ENCODE results near the gene ERICH6. TPM values are rescaled to one million over a fixed set of nuclear protein-coding genes. Genes with fewer than 3 reads are reported as not detected.

The ERICH6 gene
- total RNA-seq, 1 experiment from 2014 or later, result not detected

DNA sequence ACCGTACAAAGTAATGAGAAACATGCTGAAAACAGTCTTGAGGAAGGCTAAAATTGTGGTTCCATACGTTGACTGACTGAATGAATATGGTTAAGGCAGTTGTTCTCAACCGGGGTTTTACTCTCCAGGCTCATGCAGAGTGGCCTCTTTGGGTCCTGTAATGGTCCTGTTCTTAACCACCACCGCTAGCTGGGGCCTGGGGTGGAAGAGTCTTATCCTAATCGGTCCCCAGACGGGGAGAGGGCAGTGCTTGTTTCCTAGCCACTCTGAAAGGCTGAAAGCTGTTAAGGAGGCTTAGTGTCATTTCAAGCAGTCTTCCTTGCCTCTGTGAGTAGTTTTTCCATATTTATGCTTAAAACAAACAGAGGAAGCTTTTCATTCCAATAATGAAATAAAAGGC lies 68.6 kb downstream of the ERICH6 start:
- CTCF ChIA-PET, result no interaction called here
- Mint-ChIP-seq H3K36me3 (ENCODE audit: insufficient read depth, unreplicated experiment) (peaks cover 22% of the 10 kb centered on the region), H3K27me3 (ENCODE audit: insufficient read depth, unreplicated experiment) (no peaks in the 10 kb centered on the region), H3K4me1 (ENCODE audit: insufficient read depth, unreplicated experiment) (no peaks in the 10 kb centered on the region), H3K4me3 (ENCODE audit: unreplicated experiment) (no peak overlapping the region), H3K9me3 (ENCODE audit: unreplicated experiment) (no peaks in the 10 kb centered on the region), H3K27ac (ENCODE audit: low read depth, unreplicated experiment) (no peak overlapping the region)
- DNase-seq (ENCODE audit: unreplicated experiment), result no peak
- TF ChIP-seq, protein P1, sequence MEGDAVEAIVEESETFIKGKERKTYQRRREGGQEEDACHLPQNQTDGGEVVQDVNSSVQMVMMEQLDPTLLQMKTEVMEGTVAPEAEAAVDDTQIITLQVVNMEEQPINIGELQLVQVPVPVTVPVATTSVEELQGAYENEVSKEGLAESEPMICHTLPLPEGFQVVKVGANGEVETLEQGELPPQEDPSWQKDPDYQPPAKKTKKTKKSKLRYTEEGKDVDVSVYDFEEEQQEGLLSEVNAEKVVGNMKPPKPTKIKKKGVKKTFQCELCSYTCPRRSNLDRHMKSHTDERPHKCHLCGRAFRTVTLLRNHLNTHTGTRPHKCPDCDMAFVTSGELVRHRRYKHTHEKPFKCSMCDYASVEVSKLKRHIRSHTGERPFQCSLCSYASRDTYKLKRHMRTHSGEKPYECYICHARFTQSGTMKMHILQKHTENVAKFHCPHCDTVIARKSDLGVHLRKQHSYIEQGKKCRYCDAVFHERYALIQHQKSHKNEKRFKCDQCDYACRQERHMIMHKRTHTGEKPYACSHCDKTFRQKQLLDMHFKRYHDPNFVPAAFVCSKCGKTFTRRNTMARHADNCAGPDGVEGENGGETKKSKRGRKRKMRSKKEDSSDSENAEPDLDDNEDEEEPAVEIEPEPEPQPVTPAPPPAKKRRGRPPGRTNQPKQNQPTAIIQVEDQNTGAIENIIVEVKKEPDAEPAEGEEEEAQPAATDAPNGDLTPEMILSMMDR (IDR thresholded peaks at IDR 0.05; ENCODE audit: unreplicated experiment), result no peak
- POLR2A ChIA-PET, result interaction anchor here (0.7 to 1.9 kb wide), 3 partner anchors 32 to 280 kb away, joined by 3 to 5 read pairs (median 4); partner anchors contain the start of gene SELENOT
- intact Hi-C loops (cut with micrococcal nuclease), result no loop called here
- no TSS peak for BruUV-seq (replicated peaks)

DNA sequence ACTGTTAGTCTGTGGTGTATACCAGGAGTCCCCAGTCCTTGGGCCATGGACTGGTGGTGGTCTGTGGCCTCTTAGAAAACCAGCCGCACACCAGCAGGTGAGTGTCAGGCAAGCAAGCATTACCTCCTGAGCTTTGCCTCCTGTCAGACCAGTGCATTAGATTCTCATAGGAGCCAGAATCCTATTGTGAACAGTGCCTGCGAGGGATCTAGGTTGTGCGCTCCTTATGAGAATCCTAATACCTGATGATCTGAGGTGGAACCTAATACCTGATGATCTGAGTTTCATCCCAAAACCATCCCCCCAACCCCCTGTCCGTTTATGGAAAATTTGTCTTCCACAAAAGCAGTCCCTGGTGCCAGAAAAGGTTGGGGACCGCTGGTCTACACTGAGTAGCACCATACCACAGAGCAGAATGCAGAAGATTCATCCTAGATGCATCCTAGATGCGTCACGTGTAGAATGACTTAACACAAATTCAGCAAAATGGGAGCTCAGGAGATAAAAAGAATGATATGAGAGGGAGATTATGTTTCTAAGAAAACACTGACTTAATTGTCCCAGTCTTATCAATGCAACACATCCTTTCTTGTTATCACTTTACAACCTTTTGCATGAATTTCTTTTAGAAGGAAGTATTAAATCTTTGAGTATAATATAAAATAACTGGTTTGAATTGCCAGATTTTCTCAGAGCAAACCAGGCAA lies 72.1 kb downstream of the ERICH6 start:
- BruUV-seq (replicated peaks), result no TSS peak
- peaks cover 44% of the 10 kb centered on the region for H3K36me3 Mint-ChIP-seq (ENCODE audit: insufficient read depth, unreplicated experiment)
- no peak for DNase-seq (ENCODE audit: unreplicated experiment)
- H3K4me3 Mint-ChIP-seq (ENCODE audit: unreplicated experiment), result no peak overlapping the region
- TF ChIP-seq, protein P1 (IDR thresholded peaks at IDR 0.05; ENCODE audit: unreplicated experiment), result no peak
- intact Hi-C loops (cut with micrococcal nuclease), result no loop called here
- no peaks in the 10 kb centered on the region for H3K4me1 Mint-ChIP-seq (ENCODE audit: insufficient read depth, unreplicated experiment)
- POLR2A ChIA-PET, result no interaction called here
- no peaks in the 10 kb centered on the region for H3K27me3 Mint-ChIP-seq (ENCODE audit: insufficient read depth, unreplicated experiment)
- CTCF ChIA-PET, result interaction anchor here (0.7 kb wide), 2 partner anchors 327 to 1878 kb away, joined by 4 read pairs; no protein-coding TSS in a partner anchor
- no peaks in the 10 kb centered on the region for H3K9me3 Mint-ChIP-seq (ENCODE audit: unreplicated experiment)
- H3K27ac Mint-ChIP-seq (ENCODE audit: low read depth, unreplicated experiment), result no peak overlapping the region

DNA sequence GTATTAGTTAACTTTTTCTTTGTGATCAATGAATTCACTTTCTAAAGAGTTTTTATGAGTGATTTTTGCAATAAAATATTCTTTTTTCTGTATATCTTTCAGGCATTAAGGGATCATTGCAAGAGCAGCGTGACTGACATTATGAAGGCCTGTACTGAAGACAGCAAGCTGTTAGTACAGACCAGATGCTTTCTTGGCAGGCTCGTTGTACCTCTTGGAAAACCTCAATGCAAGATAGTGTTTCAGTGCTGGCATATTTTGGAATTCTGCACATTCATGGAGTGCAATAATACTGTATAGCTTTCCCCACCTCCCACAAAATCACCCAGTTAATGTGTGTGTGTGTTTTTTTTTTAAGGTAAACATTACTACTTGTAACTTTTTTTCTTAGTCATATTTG lies 76.2 kb downstream of the ERICH6 start:
- ChIA-PET CTCF (interaction anchor here (0.7 kb wide), 1 partner anchor 1992 kb away, joined by 3 read pairs; no protein-coding TSS in a partner anchor), POLR2A (no interaction called here)
- Mint-ChIP-seq H3K4me1 (ENCODE audit: insufficient read depth, unreplicated experiment) (peaks cover 7% of the 10 kb centered on the region), H3K9me3 (ENCODE audit: unreplicated experiment) (no peaks in the 10 kb centered on the region), H3K27me3 (ENCODE audit: insufficient read depth, unreplicated experiment) (no peaks in the 10 kb centered on the region), H3K36me3 (ENCODE audit: insufficient read depth, unreplicated experiment) (peaks cover 45% of the 10 kb centered on the region), H3K4me3 (ENCODE audit: unreplicated experiment) (no peak overlapping the region), H3K27ac (ENCODE audit: low read depth, unreplicated experiment) (no peak overlapping the region)
- no peak for DNase-seq (ENCODE audit: unreplicated experiment)
- TF ChIP-seq, protein P1 (IDR thresholded peaks at IDR 0.05; ENCODE audit: unreplicated experiment), result no peak
- BruUV-seq (replicated peaks), result no TSS peak
- intact Hi-C loops (cut with micrococcal nuclease), result no loop called here

- peaks cover 45% of the 10 kb centered on the region for H3K36me3 Mint-ChIP-seq (ENCODE audit: insufficient read depth, unreplicated experiment)
- H3K4me3 Mint-ChIP-seq (ENCODE audit: unreplicated experiment), result no peak overlapping the region
- no TSS peak for BruUV-seq (replicated peaks)
- ChIA-PET CTCF (interaction anchor here (0.6 to 0.7 kb wide), 2 partner anchors 9 to 602 kb away, joined by 3 to 4 read pairs; no protein-coding TSS in a partner anchor), POLR2A (interaction anchor here (1.0 kb wide), 1 partner anchor 9 kb away, joined by 4 read pairs; no protein-coding TSS in a partner anchor)
- no peak for DNase-seq (ENCODE audit: unreplicated experiment)
- TF ChIP-seq, protein P1 (IDR thresholded peaks at IDR 0.05; ENCODE audit: unreplicated experiment), result no peak
- H3K27ac Mint-ChIP-seq (ENCODE audit: low read depth, unreplicated experiment), result no peak overlapping the region
- H3K9me3 Mint-ChIP-seq (ENCODE audit: unreplicated experiment), result no peaks in the 10 kb centered on the region
- intact Hi-C loops (cut with micrococcal nuclease), result no loop called here
- peaks cover 7% of the 10 kb centered on the region for H3K4me1 Mint-ChIP-seq (ENCODE audit: insufficient read depth, unreplicated experiment)
- H3K27me3 Mint-ChIP-seq (ENCODE audit: insufficient read depth, unreplicated experiment), result no peaks in the 10 kb centered on the region
Measured at GRCh38 chr3:150626148-150626930, 77.4 kb downstream of the ERICH6 start.

Data from MCF 10A (cell line).